ENCODE results near the gene MEIOC.

GRCh38 chr17:44707755-44708400, 51.6 kb downstream of the MEIOC start:
- TF ChIP-seq CTCF (IDR thresholded peaks at IDR 0.05) (no peak), POLR2A (IDR thresholded peaks at IDR 0.05) (no peak)
